B cell (primary cell): ENCODE measurements around the gene RTTN.

Experiments
- EZH2 ChIP-seq: IDR thresholded peaks from 2 replicates; pipeline ENCODE4 v1.6.1; 2012; ENCODE audit warnings: borderline replicate concordance, low read depth, mild to moderate bottlenecking, moderate library complexity, low read length; ENCODE audit not compliant: insufficient read depth, poor library complexity, severe bottlenecking
- TF ChIP-seq, protein P1 (sequence below): fragments of 200-600 bp; IDR thresholded peaks from one replicate; pipeline ENCODE4 v1.8.0; 2022; ENCODE audit warnings: antibody characterized with exemption, mild to moderate bottlenecking

DNA sequence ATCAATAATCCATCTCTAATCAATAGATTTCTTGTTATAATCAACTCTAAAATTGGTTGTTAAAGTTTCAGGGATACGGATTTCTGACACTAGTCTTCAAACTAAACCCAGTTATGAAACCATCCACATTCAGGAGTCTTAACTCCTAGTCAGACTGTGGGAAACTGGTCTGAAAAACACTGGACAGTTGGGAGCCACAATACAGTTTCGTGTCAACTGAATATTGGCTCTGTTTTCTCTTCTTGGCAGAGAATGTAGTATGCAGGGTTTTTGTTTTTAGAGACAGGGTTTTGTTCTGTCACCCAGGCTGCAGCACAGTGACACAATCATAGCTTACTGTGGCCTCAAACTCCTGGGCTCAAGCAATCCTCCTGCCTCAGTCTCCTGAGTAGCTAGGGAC, 123.1 kb downstream of the RTTN start:
- TF ChIP-seq, protein P1, sequence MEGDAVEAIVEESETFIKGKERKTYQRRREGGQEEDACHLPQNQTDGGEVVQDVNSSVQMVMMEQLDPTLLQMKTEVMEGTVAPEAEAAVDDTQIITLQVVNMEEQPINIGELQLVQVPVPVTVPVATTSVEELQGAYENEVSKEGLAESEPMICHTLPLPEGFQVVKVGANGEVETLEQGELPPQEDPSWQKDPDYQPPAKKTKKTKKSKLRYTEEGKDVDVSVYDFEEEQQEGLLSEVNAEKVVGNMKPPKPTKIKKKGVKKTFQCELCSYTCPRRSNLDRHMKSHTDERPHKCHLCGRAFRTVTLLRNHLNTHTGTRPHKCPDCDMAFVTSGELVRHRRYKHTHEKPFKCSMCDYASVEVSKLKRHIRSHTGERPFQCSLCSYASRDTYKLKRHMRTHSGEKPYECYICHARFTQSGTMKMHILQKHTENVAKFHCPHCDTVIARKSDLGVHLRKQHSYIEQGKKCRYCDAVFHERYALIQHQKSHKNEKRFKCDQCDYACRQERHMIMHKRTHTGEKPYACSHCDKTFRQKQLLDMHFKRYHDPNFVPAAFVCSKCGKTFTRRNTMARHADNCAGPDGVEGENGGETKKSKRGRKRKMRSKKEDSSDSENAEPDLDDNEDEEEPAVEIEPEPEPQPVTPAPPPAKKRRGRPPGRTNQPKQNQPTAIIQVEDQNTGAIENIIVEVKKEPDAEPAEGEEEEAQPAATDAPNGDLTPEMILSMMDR, result no peak
- TF ChIP-seq EZH2, result no peak
